ENCODE measurements around the gene RCAN1. TPM values are rescaled to one million over a fixed set of nuclear protein-coding genes. Genes with fewer than 3 reads are reported as not detected.

RCAN1 gene
- total and polyA plus RNA-seq, 3 donors from 2014 or later = 16.7 to 21.9 (median 20.6) TPM

- Histone ChIP-seq H3K9me3 (no peaks in the 10 kb centered on the region), H3K4me1 (no peaks in the 10 kb centered on the region), H3K36me3 (ENCODE audit: low read depth, missing control alignments) (no peaks in the 10 kb centered on the region), H3K27ac (no peak overlapping the region), H3K27me3 (no peaks in the 10 kb centered on the region), H3K4me3 (no peak overlapping the region)
- 80% methylated on average over 8 of the region's 8 CpGs for WGBS, 2 donors
- TF ChIP-seq POLR2A (IDR thresholded peaks at IDR 0.05) = no peak
- TF ChIP-seq CTCF (IDR thresholded peaks at IDR 0.05) = no peak
- intact Hi-C loops (cut with DNase I; ENCODE audit: low total_unique reads) = no loop called here
- DNase-seq = no peak
These were observed 11.2 kb upstream of the RCAN1 start for GRCh38 chr21:34626131-34626530.

- no peaks in the 10 kb centered on the region for H3K9me3 ChIP-seq
- 65 to 73% methylated on average over 6 of the region's 6 CpGs for WGBS, 2 donors
- H3K4me3 ChIP-seq = no peak overlapping the region
- no peaks in the 10 kb centered on the region for H3K4me1 ChIP-seq
- intact Hi-C loops (cut with DNase I; ENCODE audit: low total_unique reads) = no loop called here
- H3K27me3 ChIP-seq = no peaks in the 10 kb centered on the region
- no peaks in the 10 kb centered on the region for H3K36me3 ChIP-seq (ENCODE audit: low read depth, missing control alignments)
- no peak for TF ChIP-seq CTCF (IDR thresholded peaks at IDR 0.05)
- no peak for TF ChIP-seq POLR2A (IDR thresholded peaks at IDR 0.05)
- H3K27ac ChIP-seq = no peak overlapping the region
- no peak for DNase-seq
These were observed 10.2 kb upstream of the RCAN1 start for GRCh38 chr21:34625030-34625593.

GRCh38 chr21:34623516-34623915 lies 8.6 kb upstream of the RCAN1 start:
- Histone ChIP-seq H3K4me3 (no peak overlapping the region), H3K27me3 (no peaks in the 10 kb centered on the region), H3K9me3 (no peaks in the 10 kb centered on the region), H3K27ac (no peak overlapping the region), H3K4me1 (no peaks in the 10 kb centered on the region), H3K36me3 (ENCODE audit: low read depth, missing control alignments) (no peaks in the 10 kb centered on the region)
- 72 to 82% methylated on average over 4 of the region's 4 CpGs for WGBS, 2 donors
- intact Hi-C loops (cut with DNase I; ENCODE audit: low total_unique reads) = no loop called here
- no peak for DNase-seq
- TF ChIP-seq POLR2A (IDR thresholded peaks at IDR 0.05) (no peak), CTCF (IDR thresholded peaks at IDR 0.05) (no peak)

GRCh38 chr21:34621434-34622350 lies 6.8 kb upstream of the RCAN1 start:
- no peaks in the 10 kb centered on the region for H3K27me3 ChIP-seq
- no peaks in the 10 kb centered on the region for H3K9me3 ChIP-seq
- intact Hi-C loops (cut with DNase I; ENCODE audit: low total_unique reads) = no loop called here
- H3K27ac ChIP-seq = no peak overlapping the region
- no peaks in the 10 kb centered on the region for H3K36me3 ChIP-seq (ENCODE audit: low read depth, missing control alignments)
- 90% methylated on average over 4 of the region's 4 CpGs for WGBS, 2 donors
- no peak overlapping the region for H3K4me3 ChIP-seq
- no peak for DNase-seq
- no peak for TF ChIP-seq CTCF (IDR thresholded peaks at IDR 0.05)
- no peak for TF ChIP-seq POLR2A (IDR thresholded peaks at IDR 0.05)
- no peaks in the 10 kb centered on the region for H3K4me1 ChIP-seq

All from testis (tissue), 3 donors.